ENCODE data around the gene ZYX.

ZYX gene

GRCh38 chr7:143380646-143381426 lies at the start of gene ZYX:
Gene ZYX (plus strand): TSS chr7:143381345. CDS start chr7:143381572, 227 bp downstream.
- peak; percentile 90 for DNase-seq (ENCODE audit: low spot score)

GRCh38 chr7:143334244-143334643 lies 46.9 kb upstream of the ZYX start:
- DNase-seq (ENCODE audit: low spot score): no peak

- no peak for DNase-seq (ENCODE audit: low spot score)
Observed at GRCh38 chr7:143337216-143337615, 43.9 kb upstream of the ZYX start.

- DNase-seq (ENCODE audit: low spot score): no peak
Observed at GRCh38 chr7:143341842-143342241, 39.3 kb upstream of the ZYX start.

GRCh38 chr7:143343596-143343995 lies 37.5 kb upstream of the ZYX start:
- no peak for DNase-seq (ENCODE audit: low spot score)

GRCh38 chr7:143345428-143345900 lies 35.7 kb upstream of the ZYX start:
- no peak for DNase-seq (ENCODE audit: low spot score)

GRCh38 chr7:143346018-143346417 lies 35.1 kb upstream of the ZYX start:
- DNase-seq (ENCODE audit: low spot score): no peak

GRCh38 chr7:143347950-143348349 lies 33.2 kb upstream of the ZYX start:
- DNase-seq (ENCODE audit: low spot score): no peak

- DNase-seq (ENCODE audit: low spot score): no peak
Observed at GRCh38 chr7:143351060-143351459, 30.1 kb upstream of the ZYX start.

- DNase-seq (ENCODE audit: low spot score): no peak
Observed at GRCh38 chr7:143351574-143351973, 29.6 kb upstream of the ZYX start.

GRCh38 chr7:143352531-143353002 lies 28.6 kb upstream of the ZYX start:
- no peak for DNase-seq (ENCODE audit: low spot score)

- DNase-seq (ENCODE audit: low spot score): no peak
Observed at GRCh38 chr7:143354376-143354775, 26.8 kb upstream of the ZYX start.

GRCh38 chr7:143354965-143355364 lies 26.2 kb upstream of the ZYX start:
- no peak for DNase-seq (ENCODE audit: low spot score)

GRCh38 chr7:143355450-143356385 lies 25.4 kb upstream of the ZYX start:
- no peak for DNase-seq (ENCODE audit: low spot score)

- DNase-seq (ENCODE audit: low spot score): no peak
Observed at GRCh38 chr7:143356414-143357050, 24.6 kb upstream of the ZYX start.

- DNase-seq (ENCODE audit: low spot score): no peak
Observed at GRCh38 chr7:143358626-143359025, 22.5 kb upstream of the ZYX start.

- DNase-seq (ENCODE audit: low spot score): no peak
Observed at GRCh38 chr7:143359771-143360353, 21.3 kb upstream of the ZYX start.

GRCh38 chr7:143360788-143361551 lies 20.2 kb upstream of the ZYX start:
- DNase-seq (ENCODE audit: low spot score): no peak

GRCh38 chr7:143361552-143362130 lies 19.5 kb upstream of the ZYX start:
- DNase-seq (ENCODE audit: low spot score): no peak

- DNase-seq (ENCODE audit: low spot score): no peak
Observed at GRCh38 chr7:143362131-143363015, 18.8 kb upstream of the ZYX start, which contains the start of gene FAM131B. Gene FAM131B (minus strand): TSS chr7:143362713. CDS start chr7:143362603, 110 bp downstream.
